ENCODE data around the gene ZNF483.

DNA sequence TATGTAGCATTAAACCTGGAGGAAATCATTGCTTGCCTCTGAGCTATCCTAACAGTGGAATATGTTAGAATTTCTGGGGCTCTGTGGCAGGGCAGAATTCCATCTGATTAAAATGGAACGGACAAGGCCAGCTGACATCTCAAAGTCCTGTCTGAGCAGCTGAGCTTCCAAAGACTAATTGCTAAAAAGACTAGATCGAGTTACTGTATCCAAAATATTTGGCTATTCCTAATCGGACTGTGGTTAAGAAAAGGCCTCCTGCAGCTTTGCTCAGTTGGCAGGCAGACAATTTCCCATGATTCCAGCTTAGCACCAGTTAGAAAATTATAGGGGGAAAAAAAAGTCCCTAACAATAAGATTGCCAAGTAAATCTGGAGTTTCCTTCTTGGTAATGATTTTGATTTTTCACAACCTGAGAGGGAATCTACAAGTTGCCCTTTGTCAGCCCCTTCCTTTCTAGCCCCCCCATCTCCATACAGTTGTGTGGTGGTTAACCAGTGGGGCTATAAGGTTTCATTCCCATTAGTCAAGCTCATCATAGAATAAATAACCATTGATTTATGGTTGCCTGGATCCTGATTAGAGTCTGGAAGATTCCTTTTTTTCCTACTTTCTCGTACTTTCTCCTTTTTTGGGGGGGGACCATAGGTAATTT is 48.1 kb downstream of the ZNF483 start:
- TF ChIP-seq, protein P1, sequence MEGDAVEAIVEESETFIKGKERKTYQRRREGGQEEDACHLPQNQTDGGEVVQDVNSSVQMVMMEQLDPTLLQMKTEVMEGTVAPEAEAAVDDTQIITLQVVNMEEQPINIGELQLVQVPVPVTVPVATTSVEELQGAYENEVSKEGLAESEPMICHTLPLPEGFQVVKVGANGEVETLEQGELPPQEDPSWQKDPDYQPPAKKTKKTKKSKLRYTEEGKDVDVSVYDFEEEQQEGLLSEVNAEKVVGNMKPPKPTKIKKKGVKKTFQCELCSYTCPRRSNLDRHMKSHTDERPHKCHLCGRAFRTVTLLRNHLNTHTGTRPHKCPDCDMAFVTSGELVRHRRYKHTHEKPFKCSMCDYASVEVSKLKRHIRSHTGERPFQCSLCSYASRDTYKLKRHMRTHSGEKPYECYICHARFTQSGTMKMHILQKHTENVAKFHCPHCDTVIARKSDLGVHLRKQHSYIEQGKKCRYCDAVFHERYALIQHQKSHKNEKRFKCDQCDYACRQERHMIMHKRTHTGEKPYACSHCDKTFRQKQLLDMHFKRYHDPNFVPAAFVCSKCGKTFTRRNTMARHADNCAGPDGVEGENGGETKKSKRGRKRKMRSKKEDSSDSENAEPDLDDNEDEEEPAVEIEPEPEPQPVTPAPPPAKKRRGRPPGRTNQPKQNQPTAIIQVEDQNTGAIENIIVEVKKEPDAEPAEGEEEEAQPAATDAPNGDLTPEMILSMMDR (IDR thresholded peaks at IDR 0.05): no peak
- TF ChIP-seq POLR2A (IDR thresholded peaks at IDR 0.05): no peak

All from breast epithelium (tissue), 3 donors.